Testis (tissue), 3 donors: ENCODE data around the gene GEMIN2. TPM values are rescaled to one million over a fixed set of nuclear protein-coding genes. Genes with fewer than 3 reads are reported as not detected.
"Not testable (repeated sequence)": the region's sequence is repeated elsewhere in the genome, so short reads cannot be mapped to it uniquely, and the experiment has no call there.

ENCODE experiments used
- DNase-seq: peaks from one replicate; pipeline ENCODE4 v3.0.0-alpha.2; 2019
- H3K27ac ChIP-seq, 2 donors: fragments of 200-600 bp; sonication (generic); one replicate each; pipeline ENCODE4 v1.5.1; 2019
- H3K27me3 ChIP-seq: fragments of 200-600 bp; sonication (generic); one replicate; pipeline ENCODE4 v1.5.1; 2019
- H3K36me3 ChIP-seq: fragments of 200-600 bp; sonication (generic); one replicate; pipeline ENCODE4 v1.5.1; 2017; ENCODE audit warnings: low read depth; ENCODE audit errors: missing control alignments
- H3K4me1 ChIP-seq: fragments of 200-600 bp; sonication (generic); one replicate; pipeline ENCODE4 v1.5.1; 2019
- H3K4me3 ChIP-seq, 2 donors: fragments of 200-600 bp; sonication (generic); one replicate each; pipeline ENCODE4 v1.5.1; 2017 to 2019
- H3K9me3 ChIP-seq: fragments of 200-600 bp; sonication (generic); one replicate; pipeline ENCODE4 v1.5.1; 2017
- POLR2A ChIP-seq: fragments of 450-650 bp; IDR thresholded peaks from one replicate; pipeline ENCODE4 v1.6.1; 2017; ENCODE audit warnings: antibody characterized with exemption, mild to moderate bottlenecking, moderate library complexity
- WGBS, 2 donors: methylation state at CpG; one replicate each; pipeline ENCODE4 v1.1.5; 2018; 5-methylcytosine and 5-hydroxymethylcytosine counted together
- intact Hi-C: fragments of 100-400 bp; cut with DNase I; formaldehyde crosslinking; loops from one replicate; pipeline ENCODE4 v1.15.1; 2023; ENCODE audit warnings: low total_unique reads
- polyA plus RNA-seq: library from polyadenylated mRNA; stranded (reverse); fragments of 350-450 nt; fragmentation: Illumina TruSeq; extraction: RNeasy Lipid Tissue Mini Kit (QIAGEN cat#74804); gene quantifications from one replicate; pipeline ENCODE4 v1.2.3, GENCODE V29; 2014; ENCODE audit warnings: low read depth, low replicate concordance; ENCODE audit not compliant: insufficient read depth
- total RNA-seq, 2 donors: library from RNA; depleted of rRNA; stranded (reverse); fragments of >200 nt; gene quantifications; one replicate each; pipeline ENCODE4 v1.2.3, GENCODE V29; 2016
- TF ChIP-seq, protein P1 (sequence below), 3 experiments: fragments of 450-650 bp in 2 of 3; fragments of 200-600 bp in 1 of 3; sonication (generic) in 1 of 3; IDR thresholded peaks; one replicate each; pipeline ENCODE4 v1.5.1; 2016 to 2019; ENCODE audit warnings: antibody characterized with exemption in 3 of 3, mild to moderate bottlenecking in 2 of 3, moderate library complexity in 1 of 3

The GEMIN2 gene
- total and polyA plus RNA-seq, 3 donors from 2014 or later: 23.1 to 36.7 (median 28.4) TPM

- H3K27me3 ChIP-seq: no peaks in the 10 kb centered on the region
- peak; percentile 92 for DNase-seq
- WGBS, 2 donors: 0% methylated on average over 29 to 51 of the region's 58 CpGs
- peaks cover 6% of the 10 kb centered on the region for H3K4me1 ChIP-seq
- no peaks in the 10 kb centered on the region for H3K36me3 ChIP-seq
- intact Hi-C loops: loop anchor here (10.0 kb wide), 1 partner anchor 332 kb away; the partner anchor contains the start of gene FBXO33
- no peaks in the 10 kb centered on the region for H3K9me3 ChIP-seq
- no peak for TF ChIP-seq POLR2A
- peak within 1 kb of the TSS; percentile 96 to 98 for H3K27ac ChIP-seq
- peak within 1 kb of the TSS; percentile 90 to 96 for H3K4me3 ChIP-seq
Measured at GRCh38 chr14:39102969-39103957, 10.9 kb upstream of the GEMIN2 start, which contains the start of gene SEC23A. TSS of gene SEC23A (minus strand) at chr14:39103235. CDS start at chr14:39096118, 7,117 bp downstream.

- not testable (repeated sequence) for DNase-seq, H3K9me3 ChIP-seq, H3K27me3 ChIP-seq, H3K4me1 ChIP-seq, H3K36me3 ChIP-seq
- 59 to 78% methylated on average over 17 of the region's 17 CpGs for WGBS, 2 donors
- intact Hi-C loops: loop anchor here (10.0 kb wide), 1 partner anchor 331 kb away; the partner anchor contains the start of gene FBXO33
- H3K4me3 ChIP-seq: peak overlapping the region in 1 of 2 donors; percentile 96
- H3K27ac ChIP-seq: peak overlapping the region; percentile 96 to 98
Measured at GRCh38 chr14:39104078-39104801, 9.9 kb upstream of the GEMIN2 start.

DNA sequence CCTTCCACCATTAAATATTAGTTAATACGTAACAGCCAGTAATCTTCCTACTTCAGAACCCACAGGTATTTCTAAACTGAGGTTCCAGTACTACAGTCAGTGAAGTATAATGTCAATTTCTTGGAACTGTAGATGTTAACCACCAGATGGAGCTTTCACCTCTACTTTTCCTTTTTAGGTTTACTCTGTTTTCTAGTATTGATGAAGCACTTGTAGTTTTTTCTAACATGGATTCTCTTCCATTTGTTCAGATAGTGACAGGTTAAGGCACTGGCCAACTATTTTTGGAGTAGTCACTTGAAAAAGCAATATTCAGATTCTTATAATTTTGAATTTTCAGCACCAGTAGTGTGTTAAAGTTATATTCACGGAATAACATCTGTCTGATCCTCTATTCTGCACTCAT is 6.5 kb upstream of the GEMIN2 start:
- intact Hi-C loops: loop anchor here (10.0 kb wide), 1 partner anchor 327 kb away; the partner anchor contains the start of gene FBXO33
- TF ChIP-seq, protein P1, sequence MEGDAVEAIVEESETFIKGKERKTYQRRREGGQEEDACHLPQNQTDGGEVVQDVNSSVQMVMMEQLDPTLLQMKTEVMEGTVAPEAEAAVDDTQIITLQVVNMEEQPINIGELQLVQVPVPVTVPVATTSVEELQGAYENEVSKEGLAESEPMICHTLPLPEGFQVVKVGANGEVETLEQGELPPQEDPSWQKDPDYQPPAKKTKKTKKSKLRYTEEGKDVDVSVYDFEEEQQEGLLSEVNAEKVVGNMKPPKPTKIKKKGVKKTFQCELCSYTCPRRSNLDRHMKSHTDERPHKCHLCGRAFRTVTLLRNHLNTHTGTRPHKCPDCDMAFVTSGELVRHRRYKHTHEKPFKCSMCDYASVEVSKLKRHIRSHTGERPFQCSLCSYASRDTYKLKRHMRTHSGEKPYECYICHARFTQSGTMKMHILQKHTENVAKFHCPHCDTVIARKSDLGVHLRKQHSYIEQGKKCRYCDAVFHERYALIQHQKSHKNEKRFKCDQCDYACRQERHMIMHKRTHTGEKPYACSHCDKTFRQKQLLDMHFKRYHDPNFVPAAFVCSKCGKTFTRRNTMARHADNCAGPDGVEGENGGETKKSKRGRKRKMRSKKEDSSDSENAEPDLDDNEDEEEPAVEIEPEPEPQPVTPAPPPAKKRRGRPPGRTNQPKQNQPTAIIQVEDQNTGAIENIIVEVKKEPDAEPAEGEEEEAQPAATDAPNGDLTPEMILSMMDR (IDR thresholded peaks at IDR 0.05): peak; percentile 22 to 34 (median 24)
- TF ChIP-seq POLR2A: no peak
- Histone ChIP-seq H3K4me3 (no peak overlapping the region), H3K27me3 (no peaks in the 10 kb centered on the region), H3K36me3 (no peaks in the 10 kb centered on the region), H3K9me3 (no peaks in the 10 kb centered on the region), H3K27ac (no peak overlapping the region), H3K4me1 (peaks cover 6% of the 10 kb centered on the region)
- DNase-seq: no peak
- 63 to 79% methylated on average over 2 of the region's 2 CpGs for WGBS, 2 donors

DNA sequence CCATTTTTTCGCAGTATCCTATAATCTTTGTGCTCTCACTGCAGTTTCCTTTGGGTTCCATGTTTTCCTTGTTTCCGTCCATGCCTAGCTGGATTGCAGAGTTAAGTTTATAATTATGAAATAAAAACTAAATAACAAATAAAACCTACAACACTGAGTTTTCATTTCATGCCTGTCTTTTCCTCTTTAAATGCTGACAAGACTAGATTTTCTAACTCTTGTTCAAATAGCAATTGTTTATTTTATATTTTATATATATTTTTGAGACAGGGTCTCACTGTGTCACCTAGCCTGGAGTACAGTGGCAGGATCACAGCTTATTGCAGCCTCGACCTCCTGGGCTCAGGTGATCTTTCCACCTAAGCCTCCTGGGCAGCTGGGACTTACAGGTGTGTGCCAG is 5.3 kb upstream of the GEMIN2 start:
- H3K36me3 ChIP-seq: no peaks in the 10 kb centered on the region
- no peaks in the 10 kb centered on the region for H3K27me3 ChIP-seq
- intact Hi-C loops: loop anchor here (10.0 kb wide), 1 partner anchor 326 kb away; the partner anchor contains the start of gene FBXO33
- TF ChIP-seq, protein P1 (IDR thresholded peaks at IDR 0.05): no peak
- no peak for TF ChIP-seq POLR2A
- no peak overlapping the region for H3K27ac ChIP-seq
- no peak for DNase-seq
- no peak overlapping the region for H3K4me3 ChIP-seq
- no peaks in the 10 kb centered on the region for H3K9me3 ChIP-seq
- WGBS, 2 donors: 87 to 92% methylated on average over 3 of the region's 3 CpGs
- peaks cover 7% of the 10 kb centered on the region for H3K4me1 ChIP-seq

DNA sequence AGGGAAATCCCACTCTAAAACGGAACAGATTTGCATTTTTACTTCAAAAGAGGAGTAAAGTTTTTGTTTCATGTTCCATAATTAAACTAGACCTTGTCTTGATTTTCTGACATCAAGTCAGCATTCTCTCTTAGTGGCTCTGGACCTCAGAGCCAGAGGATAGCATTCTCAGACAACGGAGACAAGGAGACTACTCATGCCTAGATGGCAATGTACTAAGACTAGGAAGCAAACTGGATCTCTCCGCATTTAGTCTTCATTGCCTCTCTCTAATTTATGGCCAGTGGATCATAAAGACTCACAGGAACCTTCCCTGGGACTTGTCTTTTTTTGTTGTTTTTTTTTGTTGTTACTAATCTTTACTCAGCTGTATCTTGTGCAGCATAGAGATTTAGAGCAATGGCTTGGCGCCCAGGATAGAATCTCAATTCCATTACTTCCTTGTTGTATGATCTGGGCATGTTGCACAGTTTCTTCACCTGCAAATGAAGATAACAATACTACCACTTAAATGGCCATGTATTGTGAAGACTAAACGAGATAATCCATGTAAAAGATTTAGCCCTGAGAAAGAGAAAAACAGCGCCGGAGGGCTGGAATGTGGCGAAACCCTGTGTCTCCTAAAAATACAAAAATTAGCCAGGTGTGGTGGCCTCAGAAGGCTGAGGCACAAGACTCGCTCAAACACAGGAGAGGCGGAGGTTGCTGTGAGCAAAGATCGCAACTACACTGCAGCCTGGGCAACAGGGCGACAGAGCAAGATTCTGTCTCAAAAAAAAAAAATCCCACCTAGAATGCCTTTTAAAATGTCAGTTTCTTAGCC is 4.0 kb upstream of the GEMIN2 start:
- peaks cover 3% of the 10 kb centered on the region for H3K4me1 ChIP-seq
- no peaks in the 10 kb centered on the region for H3K9me3 ChIP-seq
- intact Hi-C loops: loop anchor here (10.0 kb wide), 1 partner anchor 325 kb away; the partner anchor contains the start of gene FBXO33
- no peak for TF ChIP-seq POLR2A
- TF ChIP-seq, protein P1 (IDR thresholded peaks at IDR 0.05): no peak
- H3K36me3 ChIP-seq: no peaks in the 10 kb centered on the region
- no peak overlapping the region for H3K4me3 ChIP-seq
- WGBS, 2 donors: 84 to 87% methylated on average over 12 of the region's 12 CpGs
- H3K27me3 ChIP-seq: no peaks in the 10 kb centered on the region
- no peak for DNase-seq
- no peak overlapping the region for H3K27ac ChIP-seq
